SK-N-SH (cell line): ENCODE data around the gene ZSWIM8.

Experiments
- CTCF ChIP-seq: fragments of 200-600 bp; sonication (generic); IDR thresholded peaks from 2 replicates; pipeline ENCODE4 v1.6.1; 2017; ENCODE audit warnings: antibody characterized with exemption, mild to moderate bottlenecking, moderate library complexity
- ELF1 ChIP-seq: IDR thresholded peaks from 2 replicates; pipeline ENCODE4 v1.4.0; 2012
- MXI1 ChIP-seq: IDR thresholded peaks from 2 replicates; pipeline ENCODE4 v1.6.1; 2012; ENCODE audit warnings: mild to moderate bottlenecking, low read depth, low read length, improper control_type of control experiment
- NFIC ChIP-seq: IDR thresholded peaks from 2 replicates; pipeline ENCODE4 v1.4.0; 2012; ENCODE audit warnings: borderline replicate concordance
- NRF1 ChIP-seq: IDR thresholded peaks from 2 replicates; pipeline ENCODE4 v1.6.1; 2012; ENCODE audit warnings: low read depth, mild to moderate bottlenecking, low read length
- USF1 ChIP-seq: IDR thresholded peaks from 2 replicates; pipeline ENCODE4 v1.4.0; 2012; ENCODE audit warnings: low read depth, borderline replicate concordance
- YY1 ChIP-seq: IDR thresholded peaks from 2 replicates; pipeline ENCODE4 v1.4.0; 2012; ENCODE audit warnings: low read depth, mild to moderate bottlenecking
- TF ChIP-seq, protein P1 (sequence below): IDR thresholded peaks from 2 replicates; pipeline ENCODE4 v1.4.0; 2012; ENCODE audit warnings: low read depth, borderline replicate concordance
- TF ChIP-seq, protein P2 (sequence below): fragments of 150-350 bp; IDR thresholded peaks from 2 replicates; pipeline ENCODE4 v1.6.1; 2017; ENCODE audit warnings: antibody characterized with exemption, low read length, low read depth, borderline replicate concordance

DNA sequence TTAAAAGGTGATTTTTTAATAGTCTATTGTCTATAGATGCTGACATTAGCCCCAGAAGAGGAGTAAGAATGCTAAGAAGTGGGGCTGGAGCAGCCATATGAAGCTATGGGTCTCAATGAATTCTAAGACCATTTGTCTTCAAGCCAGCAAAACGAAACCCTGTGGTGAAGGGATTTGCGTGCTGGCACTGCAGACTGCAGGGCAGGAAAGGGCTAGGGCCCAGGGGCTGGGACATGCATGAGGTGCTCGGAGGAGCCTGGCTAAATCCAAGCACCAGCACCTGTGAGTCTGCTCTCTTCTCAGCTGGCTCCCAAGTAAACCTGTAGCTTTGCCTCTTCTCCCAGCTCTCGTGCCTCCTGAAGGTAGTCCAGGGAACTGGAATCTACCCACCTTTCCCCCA, 27.3 kb downstream of the ZSWIM8 start:
- TF ChIP-seq NRF1 (no peak), USF1 (no peak), YY1 (no peak), MXI1 (no peak), CTCF (no peak), ELF1 (no peak), NFIC (no peak)
- TF ChIP-seq, protein P1, sequence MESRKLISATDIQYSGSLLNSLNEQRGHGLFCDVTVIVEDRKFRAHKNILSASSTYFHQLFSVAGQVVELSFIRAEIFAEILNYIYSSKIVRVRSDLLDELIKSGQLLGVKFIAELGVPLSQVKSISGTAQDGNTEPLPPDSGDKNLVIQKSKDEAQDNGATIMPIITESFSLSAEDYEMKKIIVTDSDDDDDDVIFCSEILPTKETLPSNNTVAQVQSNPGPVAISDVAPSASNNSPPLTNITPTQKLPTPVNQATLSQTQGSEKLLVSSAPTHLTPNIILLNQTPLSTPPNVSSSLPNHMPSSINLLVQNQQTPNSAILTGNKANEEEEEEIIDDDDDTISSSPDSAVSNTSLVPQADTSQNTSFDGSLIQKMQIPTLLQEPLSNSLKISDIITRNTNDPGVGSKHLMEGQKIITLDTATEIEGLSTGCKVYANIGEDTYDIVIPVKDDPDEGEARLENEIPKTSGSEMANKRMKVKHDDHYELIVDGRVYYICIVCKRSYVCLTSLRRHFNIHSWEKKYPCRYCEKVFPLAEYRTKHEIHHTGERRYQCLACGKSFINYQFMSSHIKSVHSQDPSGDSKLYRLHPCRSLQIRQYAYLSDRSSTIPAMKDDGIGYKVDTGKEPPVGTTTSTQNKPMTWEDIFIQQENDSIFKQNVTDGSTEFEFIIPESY, result no peak
- TF ChIP-seq, protein P2, sequence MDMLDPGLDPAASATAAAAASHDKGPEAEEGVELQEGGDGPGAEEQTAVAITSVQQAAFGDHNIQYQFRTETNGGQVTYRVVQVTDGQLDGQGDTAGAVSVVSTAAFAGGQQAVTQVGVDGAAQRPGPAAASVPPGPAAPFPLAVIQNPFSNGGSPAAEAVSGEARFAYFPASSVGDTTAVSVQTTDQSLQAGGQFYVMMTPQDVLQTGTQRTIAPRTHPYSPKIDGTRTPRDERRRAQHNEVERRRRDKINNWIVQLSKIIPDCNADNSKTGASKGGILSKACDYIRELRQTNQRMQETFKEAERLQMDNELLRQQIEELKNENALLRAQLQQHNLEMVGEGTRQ, result no peak
